HG02763 (cell line): ENCODE results near the gene ADAMTS17.

Experiments
- ATAC-seq: cut with Tn5 transposase; IDR thresholded peaks from one replicate; pipeline ENCODE4 v1.9.1; 2021; ENCODE audit warnings: mild to moderate bottlenecking, moderate library complexity; ENCODE audit not compliant: unreplicated experiment

The ADAMTS17 gene

GRCh38 chr15:100183921-100184495, 157.8 kb downstream of the ADAMTS17 start:
- ATAC-seq = no peak

GRCh38 chr15:100180921-100181320, 160.9 kb downstream of the ADAMTS17 start:
- no peak for ATAC-seq

GRCh38 chr15:100175406-100176114, 166.2 kb downstream of the ADAMTS17 start:
- no peak for ATAC-seq

GRCh38 chr15:100174904-100175275, 166.9 kb downstream of the ADAMTS17 start:
- ATAC-seq = no peak

GRCh38 chr15:100174159-100174903, 167.4 kb downstream of the ADAMTS17 start:
- ATAC-seq = no peak

DNA sequence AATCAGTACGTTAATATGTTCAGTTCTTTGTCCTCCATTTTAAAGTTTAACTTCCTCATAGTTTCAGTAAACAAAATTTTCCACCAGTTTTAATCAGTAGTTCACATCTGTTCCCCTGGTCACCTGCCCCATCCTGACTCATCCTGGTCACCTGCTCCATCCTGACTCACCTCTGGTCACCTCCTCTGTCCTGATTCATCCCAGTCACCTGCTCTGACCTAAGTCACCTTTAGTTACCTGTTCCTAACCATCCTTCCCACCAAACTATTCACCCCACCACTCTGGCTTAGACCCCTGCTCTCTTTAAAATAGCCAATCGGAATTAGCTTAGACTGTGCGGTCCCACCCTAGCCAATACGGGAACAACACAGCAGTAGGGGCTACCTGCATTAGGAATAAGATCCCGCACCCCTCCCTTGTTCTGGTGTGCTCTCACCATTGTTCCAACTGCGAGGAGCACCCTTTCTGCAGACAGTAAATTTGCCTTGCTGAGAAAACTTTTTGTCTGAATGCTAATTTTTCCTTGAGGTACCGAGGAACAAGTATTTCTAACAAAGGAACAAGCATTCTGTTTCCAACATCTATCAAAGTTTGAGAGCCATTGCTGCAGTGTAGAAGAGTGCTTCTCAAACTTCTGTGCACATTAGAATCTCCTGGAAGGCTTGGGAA, 169.3 kb downstream of the ADAMTS17 start:
- no peak for ATAC-seq

DNA sequence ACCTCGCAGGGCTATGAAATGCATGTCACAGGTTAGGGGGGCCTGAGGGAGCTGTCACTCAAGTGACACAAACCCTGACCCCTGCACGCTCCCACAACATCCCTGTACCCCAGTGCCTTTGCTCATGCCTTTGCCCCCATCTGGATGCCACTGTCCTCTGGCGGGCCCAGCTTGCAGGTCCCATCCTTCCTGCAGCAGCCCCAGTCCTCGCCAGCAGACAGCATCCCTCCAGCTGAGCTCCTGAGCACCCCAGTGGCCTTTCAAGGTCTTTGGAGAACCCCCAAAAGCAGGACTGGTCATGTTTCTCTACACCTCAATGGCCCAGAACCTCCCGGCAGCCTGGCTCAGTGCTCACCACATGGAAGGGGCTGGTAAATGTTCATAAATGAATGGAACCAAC, 170.4 kb downstream of the ADAMTS17 start:
- ATAC-seq = no peak

- peak; percentile 84 for ATAC-seq
Measured at GRCh38 chr15:100170291-100171210, 171.2 kb downstream of the ADAMTS17 start.

GRCh38 chr15:100169615-100170290, 172.0 kb downstream of the ADAMTS17 start:
- ATAC-seq = no peak

DNA sequence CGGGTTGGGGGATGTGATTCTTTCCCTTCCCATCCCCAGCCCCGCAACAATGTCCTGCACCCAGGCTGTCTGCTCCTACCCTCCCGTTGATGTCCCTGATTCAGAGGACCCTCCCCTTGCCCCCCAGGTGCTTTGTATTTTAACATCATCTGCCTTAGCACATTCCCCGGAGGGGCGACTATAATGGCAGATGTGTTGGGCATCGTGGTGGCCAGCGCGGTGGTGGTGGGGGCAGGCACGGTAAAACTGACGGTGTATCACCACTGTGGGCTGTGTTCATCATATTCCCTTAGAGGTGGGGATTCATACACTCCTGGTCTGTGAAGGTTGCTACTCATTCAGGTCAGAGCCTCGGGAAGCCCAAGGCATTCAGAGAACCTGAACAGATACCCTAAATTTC, 173.0 kb downstream of the ADAMTS17 start:
- ATAC-seq = no peak

DNA sequence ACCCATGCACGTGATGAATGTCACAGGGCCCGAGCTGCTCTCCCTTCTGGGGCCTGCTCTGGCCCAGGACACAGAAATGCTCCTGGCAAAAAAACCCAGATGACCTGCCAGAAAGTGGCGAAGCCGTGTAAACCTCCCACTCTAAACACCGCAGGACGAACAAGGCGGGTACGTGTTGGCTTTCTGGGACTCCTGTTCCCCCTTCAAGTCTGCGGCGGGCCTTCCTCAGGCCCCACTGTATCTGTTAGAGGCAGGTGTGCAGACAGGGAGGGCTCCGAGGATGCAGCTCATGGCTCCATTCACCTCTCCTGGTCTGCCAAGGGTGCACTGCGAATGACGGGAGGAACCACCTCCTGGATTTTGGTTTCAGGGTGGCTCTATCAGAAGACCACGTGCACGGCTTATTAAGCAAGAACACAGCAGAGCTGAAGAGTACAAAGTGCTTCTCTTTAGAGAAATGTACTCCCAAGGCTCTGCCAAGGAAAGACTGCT, 173.8 kb downstream of the ADAMTS17 start:
- no peak for ATAC-seq

- ATAC-seq = no peak
Measured at GRCh38 chr15:100166313-100166712, 175.5 kb downstream of the ADAMTS17 start.

DNA sequence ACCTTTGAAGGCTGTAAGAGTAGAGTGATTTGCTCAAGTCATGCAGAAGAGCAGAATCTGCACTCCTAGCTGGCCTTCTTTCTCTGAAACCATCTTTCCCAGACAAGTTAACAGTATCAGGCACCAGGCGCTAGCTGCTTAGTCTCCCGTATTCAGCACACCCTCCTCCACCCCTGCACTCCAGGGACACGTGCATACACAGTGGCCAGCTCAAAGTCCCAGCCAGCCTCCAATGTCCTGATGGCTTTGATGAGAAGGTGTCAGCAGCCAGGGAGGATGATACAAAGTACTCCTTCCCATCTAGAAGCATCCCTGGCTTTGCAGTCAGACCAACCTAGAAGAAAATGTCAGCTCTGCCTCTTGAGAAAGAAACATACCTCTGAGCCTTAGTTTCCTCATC, 177.8 kb downstream of the ADAMTS17 start:
- no peak for ATAC-seq

DNA sequence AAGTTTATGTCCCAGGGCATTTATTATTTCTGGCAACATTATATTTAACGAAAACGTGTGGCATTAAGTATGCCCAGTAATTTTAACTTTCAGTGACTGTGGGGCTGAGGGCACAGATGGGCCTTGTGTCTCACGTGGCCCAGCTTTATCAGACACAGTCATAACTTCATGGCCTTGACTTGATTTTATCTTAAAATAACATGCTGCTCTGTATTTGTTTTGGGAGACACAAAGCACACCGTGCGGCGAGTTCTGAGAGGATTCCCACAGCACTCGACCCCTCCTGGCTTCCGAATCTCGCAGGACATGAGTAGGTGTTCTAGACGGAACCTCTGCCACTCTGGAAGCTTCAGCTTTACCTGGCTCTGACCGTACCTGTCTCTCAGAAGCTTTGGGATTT, 180.8 kb downstream of the ADAMTS17 start:
- no peak for ATAC-seq

- no peak for ATAC-seq
Measured at GRCh38 chr15:100159436-100159835, 182.3 kb downstream of the ADAMTS17 start.

- no peak for ATAC-seq
Measured at GRCh38 chr15:100158356-100158755, 183.4 kb downstream of the ADAMTS17 start.

DNA sequence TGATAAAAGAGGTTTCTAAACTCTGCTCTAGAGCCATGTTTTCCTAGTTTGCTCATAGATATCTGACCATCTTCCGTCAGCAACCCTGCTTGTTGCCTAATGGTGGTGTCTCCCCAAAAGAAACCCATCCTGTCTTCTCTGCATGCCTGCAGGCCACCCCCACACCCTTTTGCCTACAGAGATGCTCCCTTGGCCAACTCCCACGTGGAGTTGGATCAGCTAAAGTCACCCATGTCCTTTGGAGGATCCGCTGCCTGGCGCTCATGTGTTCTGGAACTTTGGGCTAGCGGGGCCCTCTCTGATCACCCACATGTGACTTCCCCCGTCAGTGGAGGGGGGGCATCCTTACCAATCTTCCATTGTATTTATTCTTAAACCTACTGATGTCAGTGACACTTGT, 185.6 kb downstream of the ADAMTS17 start:
- ATAC-seq = no peak

- no peak for ATAC-seq
Measured at GRCh38 chr15:100154338-100154737, 187.4 kb downstream of the ADAMTS17 start.

DNA sequence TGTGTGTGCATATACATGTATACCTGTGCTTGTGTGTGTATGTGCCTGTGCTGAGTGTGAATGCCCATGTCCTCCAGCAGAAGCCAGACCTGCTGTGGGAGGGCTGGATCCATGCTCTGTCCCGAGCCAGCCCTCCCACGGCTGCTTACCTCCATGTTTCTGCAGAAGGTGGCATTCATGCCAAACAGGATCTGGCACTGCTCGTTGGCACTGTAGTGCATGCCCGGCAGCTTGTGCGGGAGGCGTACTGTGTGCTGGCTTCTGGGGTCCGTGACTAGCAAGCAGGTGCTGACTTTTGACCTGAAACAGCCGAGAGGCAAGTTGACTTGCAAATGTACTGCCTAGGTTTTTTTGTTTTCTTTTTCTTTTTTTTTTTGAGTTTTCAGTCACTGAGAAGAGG, 189.3 kb downstream of the ADAMTS17 start:
- ATAC-seq = no peak

DNA sequence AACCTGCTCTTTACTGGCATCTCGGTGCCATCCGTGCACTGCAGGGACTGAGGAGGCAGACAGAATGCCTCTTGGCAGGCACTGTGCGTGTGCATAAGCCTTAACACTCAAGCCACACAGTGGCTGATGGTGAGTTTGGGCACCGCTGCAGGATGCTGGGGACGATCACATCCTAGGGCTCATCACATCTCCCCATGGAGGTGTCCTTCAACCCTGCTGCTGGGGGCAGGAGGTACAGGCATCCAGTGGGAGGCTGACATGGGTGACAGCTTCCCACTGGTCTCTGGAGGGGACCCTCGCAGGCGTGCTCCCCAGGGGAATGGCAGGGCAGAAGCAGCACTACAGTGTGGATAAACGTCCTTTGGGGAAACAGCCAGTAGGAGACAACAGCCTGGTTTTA, 190.9 kb downstream of the ADAMTS17 start:
- no peak for ATAC-seq
